PC-3 (cell line): Measurements from ENCODE around the gene SCAPER. TPM values are rescaled to one million over a fixed set of nuclear protein-coding genes. Genes with fewer than 3 reads are reported as not detected.

Source experiments
- ATAC-seq: fragments of 200-7000 bp; cut with Tn5 transposase; 2 replicates; pipeline ENCODE4 v1.9.1; 2020; ENCODE audit warnings: mild to moderate bottlenecking, moderate library complexity
- BruUV-seq: library from RNA; stranded (reverse); fragments of 400-500 nt; replicated peaks from 2 replicates; lab custom pipeline; 2021; lab: Mats Ljungman, UMichigan
- CTCF ChIA-PET: fragments of 300-600 bp; sonication (Branson Sonifier 250); formaldehyde crosslinking; loops from one replicate; lab custom pipeline; 2022; ENCODE audit warnings: antibody characterized with exemption; lab: Charles Lee
- POLR2A ChIA-PET: fragments of 300-600 bp; sonication (Branson Sonifier 250); formaldehyde crosslinking; loops from one replicate; lab custom pipeline; 2022; ENCODE audit warnings: antibody characterized with exemption; ENCODE audit not compliant: unreplicated experiment; lab: Charles Lee
- DNase-seq: peaks from one replicate; pipeline ENCODE4 v3.0.0-alpha.2; 2015
- H2AFZ ChIP-seq: fragments of 300-600 bp; sonication (generic); 2 replicates; pipeline ENCODE4 v1.6.0; 2016; ENCODE audit warnings: antibody characterized with exemption, low read length
- H3F3A ChIP-seq: fragments of 300-600 bp; sonication (generic); one replicate; pipeline ENCODE4 v1.6.0; 2017; ENCODE audit warnings: antibody characterized with exemption, low read length, control low read depth, mild to moderate bottlenecking; ENCODE audit not compliant: unreplicated experiment
- H3K27ac ChIP-seq: fragments of 300-600 bp; sonication (generic); 2 replicates; pipeline ENCODE4 v1.5.1; 2016; ENCODE audit warnings: mild to moderate bottlenecking, low read length
- H3K27me3 ChIP-seq: fragments of 300-600 bp; sonication (generic); 2 replicates; pipeline ENCODE4 v1.6.1; 2016; ENCODE audit warnings: low read length, mixed read lengths
- H3K36me3 ChIP-seq: fragments of 300-600 bp; sonication (generic); 2 replicates; pipeline ENCODE4 v1.6.1; 2016; ENCODE audit warnings: low read depth, mixed run types, low read length, mixed read lengths
- H3K4me1 ChIP-seq: fragments of 300-600 bp; sonication (generic); 2 replicates; pipeline ENCODE4 v1.5.1; 2016; ENCODE audit warnings: low read length; ENCODE audit not compliant: insufficient read depth
- H3K4me2 ChIP-seq: fragments of 300-600 bp; sonication (generic); 2 replicates; pipeline ENCODE4 v1.6.0; 2016; ENCODE audit warnings: low read length
- H3K4me3 ChIP-seq: fragments of 300-600 bp; sonication (generic); 2 replicates; pipeline ENCODE4 v1.5.1; 2016; ENCODE audit warnings: mild to moderate bottlenecking, low read length, mixed read lengths
- H3K79me2 ChIP-seq: fragments of 300-600 bp; sonication (generic); 2 replicates; pipeline ENCODE4 v1.6.1; 2017; ENCODE audit warnings: low read length, mixed read lengths
- H3K9ac ChIP-seq: fragments of 300-600 bp; sonication (generic); 2 replicates; pipeline ENCODE4 v1.6.0; 2016; ENCODE audit warnings: mild to moderate bottlenecking, low read length
- H3K9me2 ChIP-seq: fragments of 300-600 bp; sonication (generic); replicated peaks from 2 replicates; pipeline ENCODE4 v1.6.1; 2016; ENCODE audit warnings: mixed run types, low read length, mixed read lengths
- H3K9me3 ChIP-seq: fragments of 300-600 bp; sonication (generic); 2 replicates; pipeline ENCODE4 v1.6.1; 2016; ENCODE audit warnings: low read length, mixed read lengths
- H4K20me1 ChIP-seq: fragments of 300-600 bp; sonication (generic); 2 replicates; pipeline ENCODE4 v1.6.1; 2016; ENCODE audit warnings: low read length, mixed read lengths
- EZH2 ChIP-seq: fragments of 300-600 bp; sonication (generic); IDR thresholded peaks from one replicate; pipeline ENCODE4 v1.6.1; 2017; ENCODE audit warnings: antibody characterized with exemption, mild to moderate bottlenecking, low read length; ENCODE audit not compliant: unreplicated experiment
- EZH2phosphoT487 ChIP-seq: fragments of 300-600 bp; sonication (generic); IDR thresholded peaks from 2 replicates; pipeline ENCODE4 v1.6.1; 2018; ENCODE audit warnings: mild to moderate bottlenecking, antibody characterized with exemption, low read length, borderline replicate concordance
- intact Hi-C: fragments of 100-400 bp; cut with micrococcal nuclease; formaldehyde crosslinking; loops from 2 replicates; pipeline ENCODE4 v1.9.0; 2023
- total RNA-seq: library from RNA; depleted of rRNA; stranded (reverse); fragments of >200 nt; gene quantifications from 2 replicates; pipeline ENCODE4 v1.2.3, GENCODE V29; 2014
- TF ChIP-seq, protein P1 (sequence below): fragments of 300-600 bp; sonication (generic); conservative IDR thresholded peaks from 2 replicates; pipeline ENCODE4 v1.5.1; 2017; ENCODE audit warnings: antibody characterized with exemption, low read depth, mild to moderate bottlenecking, low read length

SCAPER gene
- total RNA-seq, 1 experiment from 2014 or later, result 6.0 TPM

DNA sequence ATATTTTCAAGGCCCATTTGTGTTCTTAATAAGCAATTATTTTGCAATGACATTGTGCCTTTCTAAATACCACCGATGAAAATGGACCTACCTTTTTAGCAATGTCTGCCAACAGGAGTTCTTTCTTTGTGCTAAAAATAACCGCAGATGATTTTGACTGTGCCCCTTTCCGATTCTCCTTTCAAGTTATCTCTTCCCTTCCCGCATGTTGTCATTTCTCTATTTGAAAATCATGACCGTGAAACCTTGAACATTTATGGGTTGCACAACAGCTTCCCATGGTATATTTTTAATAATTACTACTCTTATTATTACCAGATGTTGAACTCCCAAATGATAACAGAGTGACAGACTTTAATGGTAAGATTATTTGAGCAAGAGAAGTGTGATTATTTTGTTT, 583.5 kb downstream of the SCAPER start:
- TF ChIP-seq, protein P1, sequence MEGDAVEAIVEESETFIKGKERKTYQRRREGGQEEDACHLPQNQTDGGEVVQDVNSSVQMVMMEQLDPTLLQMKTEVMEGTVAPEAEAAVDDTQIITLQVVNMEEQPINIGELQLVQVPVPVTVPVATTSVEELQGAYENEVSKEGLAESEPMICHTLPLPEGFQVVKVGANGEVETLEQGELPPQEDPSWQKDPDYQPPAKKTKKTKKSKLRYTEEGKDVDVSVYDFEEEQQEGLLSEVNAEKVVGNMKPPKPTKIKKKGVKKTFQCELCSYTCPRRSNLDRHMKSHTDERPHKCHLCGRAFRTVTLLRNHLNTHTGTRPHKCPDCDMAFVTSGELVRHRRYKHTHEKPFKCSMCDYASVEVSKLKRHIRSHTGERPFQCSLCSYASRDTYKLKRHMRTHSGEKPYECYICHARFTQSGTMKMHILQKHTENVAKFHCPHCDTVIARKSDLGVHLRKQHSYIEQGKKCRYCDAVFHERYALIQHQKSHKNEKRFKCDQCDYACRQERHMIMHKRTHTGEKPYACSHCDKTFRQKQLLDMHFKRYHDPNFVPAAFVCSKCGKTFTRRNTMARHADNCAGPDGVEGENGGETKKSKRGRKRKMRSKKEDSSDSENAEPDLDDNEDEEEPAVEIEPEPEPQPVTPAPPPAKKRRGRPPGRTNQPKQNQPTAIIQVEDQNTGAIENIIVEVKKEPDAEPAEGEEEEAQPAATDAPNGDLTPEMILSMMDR, result no peak
- TF ChIP-seq EZH2phosphoT487, result no peak
- Histone ChIP-seq H3K4me1 (peaks cover 7% of the 10 kb centered on the region; the same call in 1 of the 2 replicates), H4K20me1 (no peaks in the 10 kb centered on the region), H3K36me3 (no peaks in the 10 kb centered on the region), H3K9me2 (no peaks in the 10 kb centered on the region), H2AFZ (no peak overlapping the region), H3K9ac (no peak overlapping the region), H3K4me2 (no peak overlapping the region), H3K9me3 (no peaks in the 10 kb centered on the region), H3K27ac (no peak overlapping the region), H3K27me3 (no peaks in the 10 kb centered on the region), H3K79me2 (no peaks in the 10 kb centered on the region), H3K4me3 (no peak overlapping the region), H3F3A (no peaks in the 10 kb centered on the region)
- DNase-seq (no peak), ATAC-seq (no peak)
- no TSS peak for BruUV-seq
- intact Hi-C loops, result no loop called here
- POLR2A ChIA-PET, result no interaction called here
- CTCF ChIA-PET, result no interaction called here

DNA sequence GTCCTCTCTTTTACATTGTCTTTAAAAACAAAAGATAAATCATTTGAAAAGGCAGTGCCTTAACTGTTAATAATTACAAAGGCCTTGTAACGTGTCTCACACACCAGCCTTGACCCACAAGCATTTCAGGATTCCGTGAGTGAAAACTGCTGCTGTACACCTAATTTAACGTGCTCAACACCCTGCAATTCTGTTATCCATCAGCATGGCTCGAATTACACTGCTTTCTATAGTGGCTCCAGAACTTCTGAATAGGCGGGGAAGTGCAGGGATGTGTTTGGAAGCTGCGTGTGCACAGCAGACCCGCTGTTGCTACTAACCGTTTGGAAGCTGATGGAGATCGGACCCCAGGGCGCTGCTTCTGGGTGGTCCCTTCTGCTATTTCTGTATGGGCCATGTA, 584.0 kb downstream of the SCAPER start:
- Histone ChIP-seq H3K27me3 (no peaks in the 10 kb centered on the region), H4K20me1 (no peaks in the 10 kb centered on the region), H3K4me2 (no peak overlapping the region), H3K36me3 (no peaks in the 10 kb centered on the region), H3K9me2 (no peaks in the 10 kb centered on the region), H3K27ac (no peak overlapping the region), H3K4me1 (peaks cover 7% of the 10 kb centered on the region; the same call in 1 of the 2 replicates), H3K9ac (no peak overlapping the region), H3F3A (no peaks in the 10 kb centered on the region), H3K4me3 (no peak overlapping the region), H3K79me2 (no peaks in the 10 kb centered on the region), H3K9me3 (no peaks in the 10 kb centered on the region), H2AFZ (no peak overlapping the region)
- DNase-seq (no peak), ATAC-seq (no peak)
- BruUV-seq, result no TSS peak
- intact Hi-C loops, result no loop called here
- ChIA-PET CTCF (no interaction called here), POLR2A (no interaction called here)
- TF ChIP-seq EZH2, result no peak
- TF ChIP-seq, protein P1, result no peak
- no peak for TF ChIP-seq EZH2phosphoT487

DNA sequence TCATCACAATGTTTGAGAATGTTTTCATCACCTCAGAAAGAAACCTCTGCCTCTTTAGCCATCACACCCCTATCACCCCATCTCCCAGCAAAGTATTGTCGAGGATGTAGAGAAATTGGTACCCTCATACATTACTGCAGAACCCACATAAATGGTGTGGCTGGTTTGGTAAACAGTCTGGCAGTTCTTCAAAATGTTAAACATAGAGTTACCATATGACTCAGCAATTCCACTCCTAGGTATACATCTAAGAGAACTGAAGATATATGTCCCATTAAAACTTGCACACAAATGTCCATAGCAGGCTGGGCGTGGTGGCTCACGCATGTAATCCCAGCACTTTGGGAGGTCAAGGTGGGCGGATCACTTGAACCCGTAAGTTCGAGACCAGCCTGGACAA, 585.1 kb downstream of the SCAPER start:
- intact Hi-C loops, result no loop called here
- CTCF ChIA-PET, result no interaction called here
- POLR2A ChIA-PET, result no interaction called here
- Histone ChIP-seq H3K9me2 (no peaks in the 10 kb centered on the region), H3K4me2 (no peak overlapping the region), H3K4me3 (no peak overlapping the region), H3K79me2 (no peaks in the 10 kb centered on the region), H3K9ac (no peak overlapping the region), H3F3A (no peaks in the 10 kb centered on the region), H4K20me1 (no peaks in the 10 kb centered on the region), H3K9me3 (no peaks in the 10 kb centered on the region), H2AFZ (no peak overlapping the region), H3K4me1 (peaks cover 8% of the 10 kb centered on the region; the same call in 1 of the 2 replicates), H3K27me3 (no peaks in the 10 kb centered on the region), H3K36me3 (no peaks in the 10 kb centered on the region), H3K27ac (no peak overlapping the region)
- peak; percentile 45 for DNase-seq
- BruUV-seq, result no TSS peak
- TF ChIP-seq EZH2phosphoT487, result no peak
- TF ChIP-seq, protein P1, result no peak
- no peak for TF ChIP-seq EZH2
- ATAC-seq, result no peak
